Endothelial cell of umbilical vein (primary cell): ENCODE results near the gene ZIC1. TPM values are rescaled to one million over a fixed set of nuclear protein-coding genes. Genes with fewer than 3 reads are reported as not detected.
A peak's percentile ranks its signal among the peaks of the same experiment; 100 is the strongest.

ENCODE experiments used
- BruUV-seq: library from RNA; stranded (reverse); fragments of 400-500 nt; replicated peaks from 2 replicates; lab custom pipeline; 2021; lab: Mats Ljungman, UMichigan
- CTCF ChIA-PET: fragments of 300-600, 350-600 bp; sonication (Branson Sonifier 250); formaldehyde crosslinking; loops from one replicate; lab custom pipeline; 2021; ENCODE audit warnings: antibody characterized with exemption, inconsistent platforms; lab: Charles Lee
- POLR2A ChIA-PET: fragments of 300-600, 350-600 bp; sonication (Branson Sonifier 250); formaldehyde crosslinking; loops from one replicate; lab custom pipeline; 2021; ENCODE audit warnings: antibody characterized with exemption, inconsistent platforms; lab: Charles Lee
- DNase-seq: peaks from one replicate; pipeline ENCODE4 v3.0.0-alpha.2; 2011; ENCODE audit warnings: low read depth, low spot score
- FAIRE-seq: peaks from 2 replicates; lab custom pipeline; 2011; peaks lifted over from hg19 to GRCh38; lab: Jason Lieb, UNC
- H2AFZ ChIP-seq: 2 replicates; pipeline ENCODE4 v1.6.0; 2012; ENCODE audit warnings: low read depth, low read length, control low read depth, inconsistent platforms
- H3K27ac ChIP-seq: 2 replicates; pipeline ENCODE4 v1.5.1; 2011; ENCODE audit warnings: low read depth, mild to moderate bottlenecking, control low read depth, low read length, moderate library complexity; ENCODE audit not compliant: insufficient read depth
- H3K27me3 ChIP-seq, 2 experiments: 2 replicates each; pipeline versions ENCODE4 v1.6.0 to v1.6.1; 2011; ENCODE audit warnings: low read length in 2 of 2, mixed read lengths in 1 of 2; ENCODE audit not compliant: control insufficient read depth in 2 of 2, insufficient read depth in 2 of 2
- H3K36me3 ChIP-seq, 2 experiments: 2 replicates in 1 of 2; 3 replicates in 1 of 2; pipeline ENCODE4 v1.5.1; 2011; ENCODE audit warnings: low read length in 2 of 2, mild to moderate bottlenecking in 1 of 2, moderate library complexity in 1 of 2; ENCODE audit not compliant: control insufficient read depth in 2 of 2, insufficient read depth in 2 of 2; ENCODE audit errors: extremely low read depth in 1 of 2
- H3K4me1 ChIP-seq: 3 replicates; pipeline ENCODE4 v1.5.1; 2011; ENCODE audit warnings: mild to moderate bottlenecking, low read length; ENCODE audit not compliant: control insufficient read depth, insufficient read depth; ENCODE audit errors: extremely low read depth
- H3K4me2 ChIP-seq: 2 replicates; pipeline ENCODE4 v1.6.1; 2011; ENCODE audit warnings: low read length, control low read depth, mixed read lengths; ENCODE audit not compliant: insufficient read depth
- H3K4me3 ChIP-seq, 3 experiments: fragments of 200-600 bp in 1 of 3; sonication (generic), shearing (Covaris generic) in 1 of 3; replicated peaks in 1 of 3; 2 replicates each; pipeline ENCODE4 v1.5.1; 2011 to 2016; ENCODE audit warnings: control low read depth in 3 of 3, low read length in 3 of 3, mild to moderate bottlenecking in 2 of 3, inconsistent platforms in 1 of 3, low read depth in 1 of 3, moderate library complexity in 1 of 3; ENCODE audit not compliant: insufficient read depth in 1 of 3
- H3K79me2 ChIP-seq: 2 replicates; pipeline ENCODE4 v1.6.0; 2012; ENCODE audit warnings: low read length, inconsistent platforms; ENCODE audit not compliant: control insufficient read depth, insufficient read depth
- H3K9ac ChIP-seq: replicated peaks from 2 replicates; pipeline ENCODE3; 2011; ENCODE audit warnings: low read length, control low read depth; ENCODE audit not compliant: insufficient read depth; ENCODE audit errors: extremely low read depth
- H3K9me1 ChIP-seq: replicated peaks from 3 replicates; pipeline ENCODE4 v1.6.0; 2011; ENCODE audit warnings: mild to moderate bottlenecking, low read length; ENCODE audit not compliant: control insufficient read depth, insufficient read depth; ENCODE audit errors: extremely low read depth
- H3K9me3 ChIP-seq: replicated peaks from 2 replicates; pipeline ENCODE4 v1.5.1; 2012; ENCODE audit warnings: low read length, inconsistent platforms; ENCODE audit not compliant: control insufficient read depth, insufficient read depth
- H4K20me1 ChIP-seq: replicated peaks from 2 replicates; pipeline ENCODE3; 2011; ENCODE audit warnings: mild to moderate bottlenecking, low read length; ENCODE audit not compliant: control insufficient read depth, insufficient read depth; ENCODE audit errors: extremely low read depth
- EZH2 ChIP-seq: IDR thresholded peaks from 2 replicates; pipeline ENCODE4 v1.6.1; 2012; ENCODE audit warnings: borderline replicate concordance, low read depth, mild to moderate bottlenecking, moderate library complexity, low read length, inconsistent platforms; ENCODE audit not compliant: severe bottlenecking
- FOS ChIP-seq: IDR thresholded peaks from 2 replicates; pipeline ENCODE4 v1.6.1; 2011; ENCODE audit warnings: mild to moderate bottlenecking, low read length, moderate library complexity, borderline replicate concordance; ENCODE audit not compliant: insufficient read depth
- POLR2AphosphoS5 ChIP-seq: IDR thresholded peaks from 2 replicates; pipeline ENCODE4 v1.6.1; 2012; ENCODE audit warnings: low read depth, mild to moderate bottlenecking, control low read depth, low read length, moderate library complexity; ENCODE audit not compliant: insufficient read depth
- dilution Hi-C: fragments of 300-500 bp; cut with MboI; formaldehyde crosslinking; loops from one replicate; pipeline ENCODE4 v1.15.0; 2019; ENCODE audit warnings: low sequenced_read_pairs; ENCODE audit not compliant: extremely low pct_ligation_motif_present
- intact Hi-C: fragments of 100-400 bp; cut with micrococcal nuclease; formaldehyde crosslinking; loops from one replicate; pipeline ENCODE4 v1.10.0; 2022
- polyA plus RNA-seq, 4 experiments: library from polyadenylated mRNA; depleted of rRNA in 3 of 4; stranded (reverse) in 3 of 4; unstranded in 1 of 4; fragments of >200 nt; gene quantifications; 2 replicates each; pipeline versions ENCODE4 v1.2.1 to v1.2.3, GENCODE V29; 2011 to 2012; ENCODE audit warnings: missing spikeins in 1 of 4
- total RNA-seq: library from RNA; stranded (reverse); gene quantifications from 2 replicates; pipeline ENCODE4 v1.2.3, GENCODE V29; 2021
- TF ChIP-seq, protein P1 (sequence below): IDR thresholded peaks from 2 replicates; pipeline ENCODE4 v1.6.1; 2011; ENCODE audit not compliant: insufficient read depth, insufficient read length

The ZIC1 gene
- total and polyA plus RNA-seq, 2 donors (not counting 3 experiments of a cell fraction or from before 2014, with no cell fraction given) = not detected

DNA sequence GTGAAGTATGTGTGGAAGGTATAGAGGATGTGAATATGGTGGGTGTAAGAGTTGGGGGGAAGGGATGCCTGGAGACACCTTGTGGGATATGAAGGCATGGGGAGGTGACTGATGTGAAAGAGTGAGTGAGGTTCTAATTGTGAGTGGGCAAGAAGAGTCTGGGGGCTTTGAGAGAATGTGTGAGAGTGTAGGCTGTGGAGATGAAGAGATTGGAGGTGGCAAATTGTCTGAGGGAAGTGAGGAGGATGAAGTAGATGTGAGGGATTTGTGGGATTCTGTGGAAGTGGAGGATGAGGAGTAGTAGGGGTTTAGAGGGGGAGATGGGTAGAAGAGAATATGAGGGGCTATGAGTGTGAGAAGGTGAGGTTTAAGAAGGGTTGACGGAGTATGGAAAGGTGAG lies 44.4 kb upstream of the ZIC1 start:
- dilution Hi-C loops (no loop called here), intact Hi-C loops (no loop called here)
- Histone ChIP-seq H3K36me3 (no peaks in the 10 kb centered on the region), H3K79me2 (no peaks in the 10 kb centered on the region), H3K4me3 (no peak overlapping the region), H4K20me1 (no peaks in the 10 kb centered on the region), H3K9me3 (no peaks in the 10 kb centered on the region), H3K27ac (no peak overlapping the region), H3K4me2 (no peak overlapping the region), H3K9ac (no peak overlapping the region), H3K27me3 (peaks cover 74 to 98% of the 10 kb centered on the region in 2 experiments), H3K9me1 (no peaks in the 10 kb centered on the region), H3K4me1 (no peaks in the 10 kb centered on the region), H2AFZ (no peak overlapping the region)
- no peak for DNase-seq
- BruUV-seq = no TSS peak
- ChIA-PET CTCF (no interaction called here), POLR2A (no interaction called here)
- no peak for FAIRE-seq
- TF ChIP-seq POLR2AphosphoS5 (no peak), EZH2 (peak; percentile 0), FOS (no peak)

DNA sequence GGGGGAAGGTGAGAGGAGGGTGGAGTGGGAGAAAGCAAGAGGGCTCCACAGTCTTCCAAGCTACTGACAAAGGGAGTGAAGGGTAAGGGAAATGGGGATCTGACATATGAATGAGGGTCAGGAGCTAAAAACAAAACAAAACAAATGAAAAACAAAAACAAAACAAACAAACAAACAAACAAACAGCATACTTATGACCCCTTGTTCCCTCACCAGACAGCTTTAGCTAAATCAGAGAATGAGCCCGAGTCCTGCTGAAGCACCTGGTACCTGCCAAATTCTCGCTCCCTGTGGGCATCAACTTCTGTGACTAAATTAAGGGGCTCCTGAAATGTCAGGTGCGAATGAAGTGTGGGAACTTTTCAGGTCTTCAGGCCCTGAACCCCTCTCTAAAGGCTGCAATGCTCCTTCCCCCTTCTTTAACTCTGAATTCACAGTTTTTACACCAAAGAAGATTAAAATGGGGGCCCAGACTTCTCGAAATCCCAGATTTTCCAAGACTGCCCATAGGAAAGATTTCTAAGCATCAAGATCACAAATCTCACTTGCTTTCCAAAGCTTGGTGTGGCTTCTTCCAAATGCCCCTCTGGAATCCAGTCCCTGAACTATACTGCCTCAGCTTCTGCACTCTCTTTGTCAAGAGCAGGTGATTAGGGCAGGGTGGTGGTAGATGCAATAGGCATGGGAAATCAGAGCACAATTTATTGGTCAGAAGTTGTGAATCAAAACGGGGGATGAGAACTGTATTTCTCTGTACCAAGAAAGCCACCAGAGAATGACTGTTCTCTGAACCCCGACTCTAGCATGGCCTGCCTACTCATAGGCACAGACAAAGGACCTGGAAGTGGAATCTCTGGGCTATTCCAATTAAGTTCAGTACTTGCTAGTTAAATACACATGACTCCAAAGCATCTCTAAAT lies 43.7 kb upstream of the ZIC1 start:
- H3K27me3 ChIP-seq = peaks cover 74 to 98% of the 10 kb centered on the region in 2 experiments

More for the DNA sequence above, 43.7 kb upstream of the ZIC1 start:
- H3K27ac ChIP-seq = no peak overlapping the region
- no peaks in the 10 kb centered on the region for H3K36me3 ChIP-seq
- no peak overlapping the region for H3K4me3 ChIP-seq
- DNase-seq = no peak
- TF ChIP-seq EZH2 = peak; percentile 66
- TF ChIP-seq, protein P1, sequence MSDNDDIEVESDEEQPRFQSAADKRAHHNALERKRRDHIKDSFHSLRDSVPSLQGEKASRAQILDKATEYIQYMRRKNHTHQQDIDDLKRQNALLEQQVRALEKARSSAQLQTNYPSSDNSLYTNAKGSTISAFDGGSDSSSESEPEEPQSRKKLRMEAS = no peak
- H3K79me2 ChIP-seq = no peaks in the 10 kb centered on the region
- H3K4me2 ChIP-seq = no peak overlapping the region
- BruUV-seq = no TSS peak
- no peaks in the 10 kb centered on the region for H3K9me1 ChIP-seq
- no peak overlapping the region for H2AFZ ChIP-seq
- dilution Hi-C loops (no loop called here), intact Hi-C loops (no loop called here)
- no peak overlapping the region for H3K9ac ChIP-seq
- H4K20me1 ChIP-seq = no peaks in the 10 kb centered on the region
- ChIA-PET POLR2A (interaction anchor here (0.6 kb wide), 1 partner anchor 747 kb away, joined by 3 read pairs; no protein-coding TSS in a partner anchor), CTCF (no interaction called here)
- H3K4me1 ChIP-seq = no peaks in the 10 kb centered on the region
- no peaks in the 10 kb centered on the region for H3K9me3 ChIP-seq
- no peak for FAIRE-seq
